Stimulated activated naive CD4-positive, alpha-beta T cell (primary cell): Measurements from ENCODE around the gene PDE1A.

Experiments used
- DNase-seq, 6 experiments: peaks; one replicate each; lab custom pipeline; 2025; lab: John Stamatoyannopoulos, UW

PDE1A gene

DNA sequence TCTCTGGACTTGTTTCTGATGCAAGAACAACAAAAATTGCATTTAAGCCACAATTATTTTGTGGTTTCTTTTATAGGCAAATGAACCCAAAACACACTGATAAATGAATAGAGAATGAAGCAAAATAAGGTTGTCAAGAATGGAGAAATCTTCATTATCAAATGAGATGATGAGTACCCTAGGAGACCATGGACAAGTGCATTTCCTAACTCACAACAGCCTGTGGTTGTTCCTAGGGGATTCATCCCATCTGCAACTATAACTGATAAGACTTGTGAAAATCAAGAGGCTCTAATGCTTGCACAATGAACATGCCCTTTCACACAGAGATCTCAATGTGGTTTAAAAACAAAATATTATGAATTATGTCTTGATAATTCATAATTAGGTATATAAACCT lies 159.9 kb downstream of the PDE1A start:
- DNase-seq, result no peak

DNA sequence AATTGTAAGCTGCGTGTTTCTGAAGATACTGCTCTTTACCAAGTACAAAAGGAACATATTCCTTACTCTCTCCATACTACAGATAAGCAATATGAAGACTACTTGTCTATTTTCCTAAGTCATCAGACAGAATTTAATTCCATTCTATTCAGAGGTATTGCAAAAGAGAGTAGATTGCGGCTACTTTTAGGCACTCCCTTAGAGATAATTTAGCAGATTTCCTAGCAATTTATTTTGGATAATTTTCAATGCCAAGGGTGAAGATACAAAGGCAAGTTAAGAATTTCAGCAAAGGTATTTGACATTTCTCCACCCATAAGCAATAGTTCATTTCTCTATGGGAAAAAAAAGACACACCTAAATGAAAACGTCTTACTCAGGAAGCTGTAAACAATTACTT lies 161.1 kb downstream of the PDE1A start:
- no peak for DNase-seq

DNA sequence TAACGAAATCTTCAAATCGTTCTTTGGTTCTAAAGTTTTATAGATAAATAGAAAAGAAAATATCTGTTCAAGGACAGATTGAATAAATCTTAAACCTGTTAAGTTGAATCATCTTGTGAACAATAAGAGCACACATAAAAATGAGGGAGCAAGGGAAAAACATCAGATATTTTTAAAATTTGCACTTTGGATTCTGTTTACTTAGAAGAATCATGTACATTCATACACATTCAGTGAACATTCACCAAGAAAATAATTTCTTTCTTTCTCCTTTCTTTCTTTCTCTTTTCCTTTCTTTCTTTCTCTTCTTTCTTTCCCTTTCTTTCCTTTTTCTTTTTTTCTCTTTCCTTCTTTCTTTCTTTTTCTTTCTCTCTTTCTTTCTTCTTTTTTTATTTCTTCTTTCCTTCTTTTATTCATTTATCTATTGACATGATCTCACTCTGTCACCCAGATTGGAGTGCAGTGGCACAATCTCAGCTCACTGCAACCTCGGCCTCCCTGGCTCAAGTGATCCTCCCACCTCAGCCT lies 164.9 kb downstream of the PDE1A start:
- DNase-seq, result no peak

DNA sequence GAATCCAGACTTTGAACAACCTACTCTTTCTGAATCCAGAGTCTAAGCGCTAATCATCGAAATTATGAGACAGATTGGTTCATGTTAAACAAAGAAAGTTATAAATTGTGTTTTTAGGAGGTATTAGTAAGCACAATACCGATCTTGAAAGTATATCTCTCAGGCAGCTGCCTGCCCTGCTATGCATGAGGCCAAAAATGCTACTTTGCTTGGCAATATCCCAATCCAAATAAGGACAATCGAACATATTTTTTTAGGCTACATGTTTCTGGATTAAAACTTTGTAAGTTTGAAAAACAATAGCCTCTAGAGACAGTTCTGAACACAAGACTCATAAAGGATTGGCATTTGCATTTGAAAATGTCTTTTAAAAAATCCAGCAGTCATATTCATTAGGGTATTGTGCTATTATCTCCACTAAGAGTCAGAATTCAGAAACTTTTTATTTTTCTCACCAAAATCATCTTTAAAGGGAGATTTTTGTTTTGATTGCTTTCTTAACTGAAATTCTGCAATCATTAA lies 167.1 kb downstream of the PDE1A start:
- no peak for DNase-seq

DNA sequence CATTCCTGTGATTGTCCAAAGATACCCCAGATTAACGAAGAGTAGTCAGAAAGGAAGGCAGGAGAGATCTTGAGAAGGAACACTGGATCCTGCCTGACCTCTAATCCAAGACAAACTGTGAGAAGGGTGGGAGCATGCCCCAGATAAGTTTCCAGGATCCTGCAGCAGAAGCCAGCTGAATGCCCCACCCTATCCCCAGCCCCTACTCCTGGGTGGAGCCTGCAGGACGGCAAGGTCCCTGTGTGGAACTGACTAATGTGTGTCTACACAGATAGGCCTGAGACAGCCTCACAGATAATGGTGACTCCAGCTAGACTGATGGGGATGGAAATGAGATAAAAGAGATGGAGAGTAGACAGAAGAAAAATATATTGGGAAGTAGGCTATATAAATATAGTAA lies 174.3 kb downstream of the PDE1A start:
- no peak for DNase-seq

DNA sequence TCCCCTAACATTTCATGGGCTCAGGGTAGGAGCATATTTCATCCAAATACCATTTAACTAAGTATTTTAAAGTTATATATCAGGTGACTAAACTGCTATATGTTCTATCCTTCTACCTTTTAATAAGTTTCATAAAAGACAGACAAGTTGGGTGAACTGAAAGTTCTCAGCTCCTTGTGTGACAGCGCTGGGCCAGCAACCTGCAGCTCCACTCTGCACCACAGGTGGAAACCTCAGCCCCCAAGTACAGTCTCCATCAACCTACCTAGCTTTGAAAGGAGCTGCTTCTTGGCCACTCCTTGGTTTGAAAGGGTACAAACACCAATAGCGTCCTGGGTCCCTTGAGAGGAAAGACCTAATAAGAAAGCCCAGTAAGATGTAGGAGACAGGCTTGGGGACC lies 177.9 kb downstream of the PDE1A start:
- no peak for DNase-seq

DNA sequence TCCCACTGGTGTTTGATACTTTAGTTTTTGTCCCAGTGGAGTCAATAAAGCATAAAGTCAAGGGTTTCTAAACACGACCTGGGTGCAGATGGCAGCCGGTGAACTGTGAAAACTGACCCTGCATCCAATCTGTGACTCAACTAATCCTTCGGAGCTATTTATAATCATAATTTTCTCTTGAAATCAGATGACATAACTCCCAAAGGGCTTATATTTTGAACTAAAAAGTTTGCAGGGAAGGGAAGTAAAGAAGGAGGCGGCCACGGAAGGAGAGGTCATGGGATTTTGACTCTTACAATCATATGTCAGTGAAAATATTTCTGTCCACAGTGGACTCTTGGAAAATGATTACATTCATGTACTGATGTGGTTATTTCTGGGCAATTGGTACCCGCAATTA lies 178.5 kb downstream of the PDE1A start:
- DNase-seq, result no peak

DNA sequence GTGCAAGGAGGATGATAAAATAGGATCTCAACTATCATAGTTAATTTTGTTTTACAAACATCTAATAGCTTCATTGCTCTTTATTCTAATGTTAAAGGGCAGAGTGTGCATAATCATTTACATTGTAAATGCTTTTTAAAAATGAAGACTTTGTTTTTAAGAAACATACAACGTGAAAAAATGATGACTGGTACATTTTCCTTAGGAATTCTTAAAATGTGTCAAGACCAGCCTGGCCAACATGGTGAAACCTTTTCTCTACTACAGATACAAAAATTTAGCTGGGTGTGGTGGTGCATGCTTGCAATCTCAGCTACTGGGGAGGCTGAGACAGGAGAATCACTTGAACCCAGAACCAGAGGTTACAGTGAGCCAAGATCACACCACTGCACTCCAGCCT lies 179.0 kb downstream of the PDE1A start:
- DNase-seq, result no peak

DNA sequence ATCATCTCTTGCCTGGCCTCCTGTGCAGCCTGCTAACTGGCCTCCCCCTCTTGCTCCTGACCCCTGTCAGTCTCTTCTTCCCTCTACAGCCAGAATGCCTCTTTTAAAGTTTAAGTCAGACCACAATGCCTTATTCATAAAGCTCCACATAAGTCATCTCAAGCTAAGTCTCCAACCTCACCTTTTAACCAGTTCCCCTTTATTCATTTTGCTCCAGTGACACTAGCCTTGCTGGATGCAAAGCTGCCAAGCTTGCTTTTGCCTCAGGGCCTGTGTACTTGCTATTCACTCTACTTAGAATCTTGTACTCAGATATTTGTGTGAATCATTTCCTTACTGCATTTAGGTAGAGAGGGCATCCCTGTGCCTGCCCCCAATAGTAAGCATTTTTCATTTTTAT lies 180.9 kb downstream of the PDE1A start:
- DNase-seq, result no peak

DNA sequence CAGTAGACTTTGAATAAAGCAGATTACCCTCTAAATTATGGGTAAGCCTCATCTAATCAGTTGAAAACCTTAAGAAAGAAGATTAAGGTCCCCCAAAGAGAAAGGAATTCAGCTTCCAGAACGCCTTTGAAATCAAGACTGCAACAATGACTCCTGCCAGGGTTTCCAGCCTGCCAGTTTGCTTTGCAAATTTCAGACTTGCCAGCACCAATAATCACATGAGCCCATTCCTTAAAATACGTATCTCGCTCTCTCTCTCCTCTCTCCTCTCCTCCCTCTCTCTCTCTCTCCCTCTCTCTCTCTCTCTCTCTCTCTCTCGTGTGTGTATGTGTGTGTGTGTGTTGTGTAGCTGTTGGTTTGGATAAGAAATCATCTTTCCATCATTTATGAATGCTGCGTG lies 184.2 kb downstream of the PDE1A start:
- DNase-seq, result no peak

DNA sequence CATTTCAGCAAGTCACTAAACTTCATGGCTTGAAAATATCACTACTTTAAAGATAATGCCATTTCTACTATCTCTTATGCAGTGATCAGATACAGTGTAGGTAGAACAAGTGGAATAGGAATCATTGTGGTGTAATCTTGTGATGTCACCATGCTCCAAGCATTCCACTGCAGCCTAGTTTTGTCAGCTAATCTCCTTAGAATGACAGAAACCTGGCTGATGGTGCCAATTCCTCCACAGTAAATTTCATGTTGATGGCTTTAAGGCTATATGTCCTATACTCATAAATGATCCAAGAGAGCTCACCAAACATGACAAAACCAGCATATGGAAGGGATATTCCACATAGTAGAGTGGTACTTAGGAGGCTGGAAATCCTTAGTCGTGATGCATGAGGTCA lies 184.9 kb downstream of the PDE1A start:
- no peak for DNase-seq

DNA sequence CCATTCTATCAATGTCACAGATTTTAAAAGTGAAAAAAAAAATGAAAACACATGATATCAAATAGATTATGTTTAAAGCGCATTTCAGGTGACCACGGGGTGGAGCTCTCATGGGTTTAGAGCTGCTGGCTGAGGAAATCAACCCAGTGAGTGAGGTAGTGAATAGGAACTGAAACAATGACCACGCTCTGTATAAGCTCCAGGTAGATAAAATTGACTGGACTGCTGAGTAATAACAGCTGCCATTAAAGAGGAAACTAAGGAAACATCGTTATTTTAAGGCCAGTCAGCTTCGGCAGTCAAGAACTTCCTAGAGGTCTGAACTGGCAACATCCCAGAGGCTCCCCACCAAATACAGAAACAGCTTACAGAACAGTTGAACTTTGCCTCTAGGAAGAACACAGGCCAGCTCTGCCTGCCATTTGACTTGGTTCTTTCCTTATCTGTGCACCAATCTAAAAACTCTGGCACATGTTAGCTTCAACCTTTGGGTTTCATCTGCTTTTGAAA lies 185.9 kb downstream of the PDE1A start:
- DNase-seq, result peak in 1 of 6 experiments; percentile 5

DNA sequence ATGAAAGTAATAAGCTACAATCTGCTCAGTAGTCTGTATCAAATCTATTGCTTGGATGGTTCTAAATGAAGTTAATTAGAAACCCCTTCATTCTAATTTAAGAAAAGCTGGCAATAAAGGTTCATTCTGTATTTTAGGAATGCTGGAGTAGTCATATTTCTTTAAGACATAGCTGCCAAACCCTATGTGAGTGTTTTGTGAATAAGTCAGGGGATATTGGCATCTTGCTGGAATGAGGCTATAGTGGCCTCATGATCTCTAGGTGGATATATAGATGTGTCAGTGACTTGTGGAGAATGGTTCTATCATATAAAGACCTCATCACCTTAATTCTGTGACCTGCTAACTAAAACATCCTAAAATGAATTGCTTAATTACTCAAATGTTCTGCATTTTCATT lies 196.3 kb downstream of the PDE1A start:
- no peak for DNase-seq

DNA sequence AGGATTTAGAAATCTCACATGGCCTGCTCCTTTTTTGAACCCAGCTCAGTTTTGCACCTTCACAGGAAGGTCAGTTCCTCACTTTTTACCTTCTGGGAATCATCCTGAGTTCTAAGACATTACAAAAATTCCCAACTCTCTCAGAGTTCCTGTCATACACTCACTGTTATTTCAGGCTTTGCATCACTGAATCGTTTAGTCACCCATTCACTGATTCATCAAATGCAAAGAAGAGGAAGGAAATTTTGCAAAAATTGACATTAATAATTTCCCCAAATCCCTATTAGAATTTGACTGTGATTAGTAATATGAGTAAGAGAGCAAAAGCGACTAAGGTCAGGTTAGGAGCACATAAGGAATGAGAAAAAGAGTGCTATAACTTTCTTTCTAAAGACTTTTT lies 197.5 kb downstream of the PDE1A start:
- DNase-seq, result no peak

DNA sequence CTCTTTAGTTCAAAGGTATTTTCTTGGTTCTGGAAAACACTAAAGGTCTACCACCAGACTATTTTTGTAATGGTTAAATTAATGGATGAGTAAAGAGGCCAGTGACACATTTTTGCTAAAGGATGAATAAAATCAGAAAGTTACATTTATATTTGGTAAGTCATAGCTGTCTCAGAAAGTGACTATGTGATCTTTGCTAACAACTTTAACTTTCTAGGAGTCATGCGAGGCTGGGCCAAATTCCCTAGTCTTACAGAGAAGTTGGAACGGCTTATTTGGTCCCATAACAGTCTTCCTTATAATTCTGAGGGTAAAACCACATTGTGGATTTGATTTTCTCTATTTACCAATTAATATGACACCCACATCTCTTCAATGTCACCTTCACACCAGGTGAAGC lies 198.1 kb downstream of the PDE1A start:
- DNase-seq, result no peak

DNA sequence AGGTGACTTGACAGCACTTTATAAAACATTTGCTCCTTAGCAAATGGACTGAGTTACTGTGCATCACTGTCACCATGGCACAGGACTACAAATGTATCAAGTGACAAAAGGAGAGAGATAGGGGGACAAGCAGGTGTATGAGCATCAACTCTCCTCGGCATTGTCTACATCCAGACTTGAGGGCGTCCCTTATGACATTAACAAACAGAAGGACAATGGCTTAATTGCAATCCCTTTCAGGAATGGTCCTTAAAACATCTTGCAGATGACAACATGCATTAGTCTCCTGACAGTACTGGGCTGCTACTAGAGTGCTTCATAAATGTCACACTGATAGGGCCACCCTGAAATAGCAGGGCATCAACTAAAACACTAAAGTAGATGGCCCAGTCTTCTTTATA lies 198.8 kb downstream of the PDE1A start:
- DNase-seq, result no peak

DNA sequence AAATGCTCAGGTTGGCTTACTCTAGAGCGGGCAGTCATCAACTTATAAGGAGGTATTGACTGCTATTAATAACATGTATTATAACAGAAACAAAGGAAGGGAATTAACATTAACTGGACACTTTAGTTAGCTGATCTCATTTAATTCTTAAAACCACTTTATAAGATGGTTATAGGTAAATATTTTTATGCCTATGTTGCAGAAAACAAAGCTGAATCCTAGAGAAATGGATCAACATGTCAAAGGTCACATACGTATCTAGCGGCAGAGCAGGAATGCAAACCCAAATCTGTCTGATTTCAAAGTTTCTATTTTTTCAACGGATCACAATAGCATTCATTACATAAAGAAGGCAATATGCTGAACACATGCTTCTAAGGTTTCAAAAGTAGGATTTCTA lies 200.0 kb downstream of the PDE1A start:
- DNase-seq, result no peak

DNA sequence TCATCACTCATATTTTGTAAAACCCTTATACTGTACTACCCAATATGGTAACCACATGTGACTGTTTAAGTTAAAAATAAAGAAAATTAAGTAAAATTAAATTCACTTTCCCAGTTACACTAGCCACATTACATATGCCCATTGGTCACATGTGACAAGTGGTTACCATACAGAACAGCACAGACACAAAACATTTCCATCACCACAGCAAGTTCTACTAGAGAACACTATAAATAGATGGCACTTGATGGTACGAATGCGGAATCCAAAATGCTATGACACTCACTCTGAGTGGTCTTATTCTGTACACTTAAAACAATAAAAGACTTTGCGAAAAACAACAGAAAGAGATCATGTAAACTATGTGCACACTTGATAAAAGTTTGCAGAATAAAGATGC lies 202.2 kb downstream of the PDE1A start:
- DNase-seq, result no peak

DNA sequence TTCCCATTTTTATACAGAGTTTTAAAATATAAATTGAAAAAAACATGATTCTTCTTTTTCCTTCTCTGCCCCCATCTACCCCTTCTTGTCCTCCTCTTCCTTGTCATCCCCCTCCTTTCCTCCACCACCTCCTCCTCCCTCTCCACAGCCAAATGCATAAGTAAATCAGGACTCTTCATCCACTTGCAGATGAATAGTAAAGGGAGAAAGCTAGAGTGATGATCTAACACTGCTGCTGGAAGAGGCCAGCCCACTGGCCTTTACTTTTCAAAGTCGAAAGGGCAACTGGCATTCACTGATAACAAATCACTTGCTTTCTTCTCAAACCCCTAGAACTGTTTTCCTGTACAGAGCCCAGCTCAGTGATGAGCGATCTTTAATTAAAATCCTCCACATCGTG lies 205.8 kb downstream of the PDE1A start:
- DNase-seq, result no peak

DNA sequence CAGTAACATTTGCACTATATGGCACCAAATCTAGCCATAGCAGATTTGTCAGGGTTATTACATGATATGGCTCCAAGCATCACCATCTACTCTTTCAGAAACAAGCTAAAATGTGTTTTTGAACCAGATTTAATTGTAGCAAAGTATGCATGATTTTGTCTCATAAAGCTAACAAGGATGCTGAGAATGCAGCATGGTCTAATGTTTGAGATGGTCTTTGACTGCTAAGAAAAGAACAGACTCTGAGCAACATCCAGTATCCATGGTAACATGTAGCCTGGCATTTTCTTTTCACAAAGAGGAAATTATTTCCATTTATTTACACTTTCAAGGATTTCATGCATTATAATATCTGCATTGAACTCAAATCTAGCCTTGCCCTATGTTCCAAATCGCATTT lies 206.5 kb downstream of the PDE1A start:
- DNase-seq, result no peak

DNA sequence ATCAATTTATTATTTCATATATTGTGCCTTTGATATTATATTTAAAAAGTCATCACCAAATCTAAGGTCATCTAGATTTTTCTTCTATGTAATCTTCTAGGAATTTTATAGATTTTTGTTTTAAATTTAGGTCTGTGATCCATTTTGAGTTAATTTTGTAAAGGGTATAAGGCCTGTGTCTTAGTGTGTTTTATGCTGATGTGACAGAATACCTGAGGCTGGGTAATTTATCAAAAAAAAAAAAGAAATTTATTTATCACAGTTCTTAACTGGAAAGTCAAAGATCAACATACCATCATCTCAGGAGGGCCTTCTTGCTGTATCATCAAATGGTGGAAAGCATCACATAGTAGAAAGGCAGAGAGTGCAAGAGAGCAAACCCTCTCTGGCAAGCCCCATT lies 216.2 kb downstream of the PDE1A start:
- DNase-seq, result no peak

DNA sequence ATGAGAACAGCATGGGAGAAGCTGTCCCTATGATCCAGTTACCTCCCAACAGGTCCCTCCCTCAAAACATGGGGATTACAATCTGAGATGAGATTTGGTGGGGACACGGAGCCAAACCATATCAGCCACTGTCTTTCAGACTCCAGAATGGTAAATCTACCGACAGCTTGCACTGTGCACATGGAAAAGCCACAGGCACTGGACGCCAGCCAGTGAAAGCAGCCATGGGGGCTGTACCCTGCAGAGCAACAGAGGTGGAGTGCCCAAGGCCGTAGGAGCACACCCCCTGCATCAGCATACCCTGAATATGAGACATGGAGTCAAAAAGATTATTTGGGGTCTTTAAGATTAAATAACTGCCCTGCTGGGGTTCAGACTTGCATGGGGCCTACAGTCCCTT lies 218.4 kb downstream of the PDE1A start:
- DNase-seq, result no peak

DNA sequence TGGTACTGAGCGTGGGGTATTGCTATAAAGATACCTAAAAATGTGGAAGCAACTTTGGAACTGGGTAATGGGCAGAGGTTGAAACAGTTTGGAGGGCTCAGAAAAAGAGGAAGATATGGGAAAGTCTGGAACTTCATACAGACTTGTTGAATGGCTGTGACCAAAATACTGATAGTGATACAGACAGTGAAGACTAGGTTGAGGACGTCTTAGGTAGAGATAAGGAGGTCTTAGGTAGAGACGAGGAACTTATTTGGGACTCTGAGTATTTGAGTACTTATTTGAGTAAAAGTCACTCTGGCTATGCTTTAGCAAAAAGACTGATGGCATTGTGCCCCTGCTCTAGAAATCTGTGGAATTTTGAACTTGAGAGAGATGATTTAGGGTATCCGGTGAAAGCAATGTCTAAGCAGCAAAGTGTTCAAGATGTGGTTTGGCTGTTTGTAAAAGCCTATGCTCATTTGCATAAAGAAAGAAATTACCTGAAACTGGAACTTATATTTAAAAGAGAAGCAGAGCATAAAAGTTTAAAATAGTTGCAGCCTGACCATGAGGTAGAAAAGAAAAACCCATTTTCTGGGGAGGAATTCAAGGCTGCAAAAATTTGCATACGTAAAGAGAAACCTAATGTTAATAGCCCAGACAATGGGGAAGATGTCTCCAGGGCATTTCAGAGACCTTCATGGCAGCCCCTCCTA lies 219.6 kb downstream of the PDE1A start:
- DNase-seq, result no peak

DNA sequence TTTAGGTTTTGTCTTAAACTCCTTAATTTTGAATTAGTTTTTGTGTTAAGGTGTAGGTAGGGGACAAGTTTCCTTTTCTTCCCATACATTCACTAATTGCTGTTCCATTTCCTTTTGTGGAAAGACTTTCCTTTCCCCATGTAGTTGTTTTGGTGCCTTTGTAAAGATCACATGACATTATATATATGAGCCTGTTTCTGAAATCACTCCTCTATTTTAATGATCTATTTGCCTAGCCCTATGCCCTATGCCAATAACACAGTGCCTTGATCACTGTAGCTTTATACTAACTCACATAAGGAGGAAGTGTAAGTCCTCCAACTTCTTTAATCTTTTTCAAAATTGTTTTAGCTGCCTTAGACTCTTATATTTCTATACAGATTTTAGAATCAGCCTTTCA lies 229.3 kb downstream of the PDE1A start:
- no peak for DNase-seq
